Endothelial cell (in vitro differentiated cells): ENCODE results near the gene CYGB. TPM values are rescaled to one million over a fixed set of nuclear protein-coding genes. Genes with fewer than 3 reads are reported as not detected.

Experiments used
- DNase-seq: peaks from one replicate; pipeline ENCODE4 v3.0.0; 2021; ENCODE audit warnings: low spot score
- H3K27ac Mint-ChIP-seq: one replicate; pipeline ENCODE4 v1.8.0; 2021; ENCODE audit warnings: mixed read lengths, inconsistent platforms; ENCODE audit not compliant: unreplicated experiment
- H3K27me3 Mint-ChIP-seq: one replicate; pipeline ENCODE4 v1.8.0; 2021; ENCODE audit warnings: mild to moderate bottlenecking, moderate library complexity, mixed read lengths, inconsistent platforms; ENCODE audit not compliant: unreplicated experiment
- H3K36me3 Mint-ChIP-seq: one replicate; pipeline ENCODE4 v1.8.0; 2021; ENCODE audit warnings: mild to moderate bottlenecking, low read depth, mixed read lengths, inconsistent platforms; ENCODE audit not compliant: unreplicated experiment
- H3K4me1 Mint-ChIP-seq: one replicate; pipeline ENCODE4 v1.8.0; 2021; ENCODE audit warnings: mild to moderate bottlenecking, mixed read lengths, inconsistent platforms; ENCODE audit not compliant: unreplicated experiment
- H3K4me3 Mint-ChIP-seq: one replicate; pipeline ENCODE4 v1.8.0; 2021; ENCODE audit warnings: mild to moderate bottlenecking, mixed read lengths, inconsistent platforms; ENCODE audit not compliant: unreplicated experiment
- H3K9me3 Mint-ChIP-seq: one replicate; pipeline ENCODE4 v1.8.0; 2021; ENCODE audit warnings: mixed read lengths, inconsistent platforms; ENCODE audit not compliant: unreplicated experiment
- total RNA-seq: library from RNA; stranded (reverse); fragmentation: NEBNext Ultra II Directional; extraction: Animal tissue kit (Norgen Biotek cat#: 25700); gene quantifications from one replicate; pipeline ENCODE4 v1.2.1, GENCODE V29; 2021; ENCODE audit not compliant: unreplicated experiment
- TF ChIP-seq, protein P1 (sequence below): fragments of 200-600 bp; sonication (generic); IDR thresholded peaks from one replicate; pipeline ENCODE4 v1.5.0; 2021; ENCODE audit warnings: antibody characterized with exemption; ENCODE audit not compliant: unreplicated experiment

Gene CYGB
- total RNA-seq, 1 donor from 2014 or later, result 0.51 TPM

DNA sequence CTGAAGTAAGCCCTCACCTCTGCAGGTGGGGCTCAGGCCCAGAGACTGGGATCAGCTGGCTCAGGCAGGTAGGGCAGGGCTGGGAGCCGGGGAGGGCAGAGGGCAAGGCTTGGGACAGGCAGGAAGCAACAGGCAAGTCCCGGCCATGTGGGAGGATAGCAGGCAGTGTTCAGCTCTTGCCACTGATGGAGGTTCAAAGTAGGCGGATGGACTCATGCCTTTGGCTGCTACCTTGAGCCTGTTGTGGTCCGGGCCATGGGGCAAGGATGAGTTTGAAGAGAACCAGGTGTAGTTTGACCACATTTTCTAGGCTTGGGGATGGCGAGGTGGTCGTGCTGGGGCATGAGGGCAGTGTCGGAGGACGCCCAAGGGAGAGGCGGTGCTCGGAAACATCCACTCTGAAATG lies 5.1 kb upstream of the CYGB start:
- Mint-ChIP-seq H3K4me3 (no peak overlapping the region), H3K36me3 (no peaks in the 10 kb centered on the region), H3K9me3 (no peaks in the 10 kb centered on the region), H3K4me1 (peaks cover 12% of the 10 kb centered on the region), H3K27me3 (peaks cover 12% of the 10 kb centered on the region), H3K27ac (no peak overlapping the region)
- no peak for DNase-seq
- TF ChIP-seq, protein P1, sequence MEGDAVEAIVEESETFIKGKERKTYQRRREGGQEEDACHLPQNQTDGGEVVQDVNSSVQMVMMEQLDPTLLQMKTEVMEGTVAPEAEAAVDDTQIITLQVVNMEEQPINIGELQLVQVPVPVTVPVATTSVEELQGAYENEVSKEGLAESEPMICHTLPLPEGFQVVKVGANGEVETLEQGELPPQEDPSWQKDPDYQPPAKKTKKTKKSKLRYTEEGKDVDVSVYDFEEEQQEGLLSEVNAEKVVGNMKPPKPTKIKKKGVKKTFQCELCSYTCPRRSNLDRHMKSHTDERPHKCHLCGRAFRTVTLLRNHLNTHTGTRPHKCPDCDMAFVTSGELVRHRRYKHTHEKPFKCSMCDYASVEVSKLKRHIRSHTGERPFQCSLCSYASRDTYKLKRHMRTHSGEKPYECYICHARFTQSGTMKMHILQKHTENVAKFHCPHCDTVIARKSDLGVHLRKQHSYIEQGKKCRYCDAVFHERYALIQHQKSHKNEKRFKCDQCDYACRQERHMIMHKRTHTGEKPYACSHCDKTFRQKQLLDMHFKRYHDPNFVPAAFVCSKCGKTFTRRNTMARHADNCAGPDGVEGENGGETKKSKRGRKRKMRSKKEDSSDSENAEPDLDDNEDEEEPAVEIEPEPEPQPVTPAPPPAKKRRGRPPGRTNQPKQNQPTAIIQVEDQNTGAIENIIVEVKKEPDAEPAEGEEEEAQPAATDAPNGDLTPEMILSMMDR, result no peak

DNA sequence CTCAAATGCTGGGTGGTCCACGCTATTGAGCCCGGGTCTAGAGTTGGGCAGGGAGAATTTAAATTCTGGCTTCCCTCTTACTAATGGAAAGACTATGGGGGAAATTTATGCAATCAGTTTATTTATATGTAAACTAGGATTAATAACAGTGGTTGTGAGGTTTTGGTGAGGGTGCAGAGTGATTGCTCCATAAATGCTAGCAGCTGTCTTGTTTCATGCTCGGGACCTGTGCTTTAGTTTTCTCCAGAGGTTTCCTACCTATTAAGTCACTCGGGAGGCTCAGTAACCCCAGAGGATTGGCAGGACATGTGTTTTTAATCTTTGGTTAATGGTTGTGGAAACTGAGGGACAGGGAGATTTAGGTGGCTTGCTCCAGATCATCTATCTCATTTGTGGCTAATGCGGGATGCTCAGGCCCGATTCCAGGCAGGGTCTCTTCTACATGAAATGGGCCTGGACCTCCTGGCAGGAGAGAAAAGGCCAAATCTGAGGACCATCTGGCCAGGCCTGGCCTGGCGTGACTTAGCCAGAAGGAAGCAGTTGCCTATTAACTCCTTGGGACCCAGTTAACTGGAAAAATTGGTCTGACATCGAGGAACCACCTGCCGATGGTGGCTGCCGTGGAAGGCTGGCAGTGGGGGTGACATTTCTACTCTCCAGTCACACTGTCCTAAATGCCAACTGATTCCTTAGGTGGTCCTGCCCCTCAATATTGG lies 4.4 kb upstream of the CYGB start:
- no peaks in the 10 kb centered on the region for H3K36me3 Mint-ChIP-seq
- H3K4me3 Mint-ChIP-seq, result no peak overlapping the region
- TF ChIP-seq, protein P1, result no peak
- H3K9me3 Mint-ChIP-seq, result no peaks in the 10 kb centered on the region
- no peak for DNase-seq
- peaks cover 12% of the 10 kb centered on the region for H3K27me3 Mint-ChIP-seq
- H3K27ac Mint-ChIP-seq, result no peak overlapping the region
- H3K4me1 Mint-ChIP-seq, result peaks cover 12% of the 10 kb centered on the region

DNA sequence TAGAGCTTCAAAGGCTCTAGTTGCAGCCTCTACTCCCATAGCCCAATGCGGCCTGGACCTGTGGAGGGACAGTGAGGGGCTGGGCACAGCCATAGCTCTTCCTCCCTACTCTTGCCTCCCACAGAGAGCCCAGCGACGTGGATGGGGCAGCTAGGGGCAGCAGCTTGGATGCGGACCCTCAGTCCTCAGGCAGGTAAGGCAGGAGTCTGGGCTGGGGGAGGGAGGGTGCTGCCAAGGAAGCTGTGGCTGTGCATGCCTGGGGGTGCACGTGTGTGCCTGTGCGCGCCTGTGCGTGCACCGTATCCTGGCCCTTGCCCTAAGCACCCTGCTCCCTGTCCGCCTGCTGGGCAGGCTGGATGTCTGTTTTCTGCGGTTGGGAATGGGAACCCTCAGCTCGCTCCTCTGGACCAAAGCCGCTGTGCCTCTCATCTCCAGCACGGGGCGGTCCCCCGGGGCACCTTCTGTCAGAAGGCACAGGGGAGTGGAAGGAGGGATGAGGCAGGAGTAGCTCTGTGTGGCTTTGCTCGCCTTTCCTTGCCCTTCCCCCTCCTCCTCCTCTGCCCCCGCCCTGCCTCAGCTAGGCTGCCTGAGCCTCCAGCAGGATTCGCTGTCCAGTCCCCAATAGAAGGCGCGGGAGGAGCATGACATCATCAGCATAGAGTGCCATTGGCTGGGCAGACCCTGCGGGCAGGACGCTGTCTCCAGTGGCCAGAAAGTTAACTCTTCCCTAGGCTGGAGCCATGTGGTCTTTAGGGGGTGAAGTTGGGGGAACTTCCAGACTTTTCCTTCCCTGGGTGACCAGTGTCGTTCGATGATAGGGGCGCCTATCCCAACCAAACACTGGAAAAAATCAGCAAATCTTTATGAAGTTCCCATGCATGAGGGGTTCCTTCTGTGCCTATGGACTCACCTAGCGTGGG lies 3.1 kb upstream of the CYGB start:
- TF ChIP-seq, protein P1, result no peak
- DNase-seq, result peak; percentile 85
- no peaks in the 10 kb centered on the region for H3K36me3 Mint-ChIP-seq
- no peaks in the 10 kb centered on the region for H3K9me3 Mint-ChIP-seq
- no peak overlapping the region for H3K4me3 Mint-ChIP-seq
- H3K27me3 Mint-ChIP-seq, result peaks cover 12% of the 10 kb centered on the region
- peaks cover 9% of the 10 kb centered on the region for H3K4me1 Mint-ChIP-seq
- no peak overlapping the region for H3K27ac Mint-ChIP-seq

GRCh38 chr17:76539631-76540271 lies 2.2 kb upstream of the CYGB start, which contains the start of gene PRCD:
TSS of gene PRCD (plus strand) at chr17:76540044. CDS start at chr17:76540142, 98 bp downstream.
- peaks cover 9% of the 10 kb centered on the region for H3K4me1 Mint-ChIP-seq
- TF ChIP-seq, protein P1, result no peak
- H3K27ac Mint-ChIP-seq, result no peak within 1 kb of the TSS
- peak within 1 kb of the TSS; percentile 65 for H3K4me3 Mint-ChIP-seq
- H3K9me3 Mint-ChIP-seq, result no peaks in the 10 kb centered on the region
- no peak for DNase-seq
- peaks cover 12% of the 10 kb centered on the region for H3K27me3 Mint-ChIP-seq
- no peaks in the 10 kb centered on the region for H3K36me3 Mint-ChIP-seq
